HepG2 (cell line): ENCODE data around the gene IRF4. TPM values are rescaled to one million over a fixed set of nuclear protein-coding genes. Genes with fewer than 3 reads are reported as not detected.

ENCODE experiments used
- ARNTL ChIP-seq: sonication (generic); formaldehyde crosslinking; IDR thresholded peaks from 2 replicates; pipeline ENCODE4 v1.4.0; 2020; ENCODE audit warnings: mild to moderate bottlenecking, missing genetic modification reagents
- CEBPG ChIP-seq: IDR thresholded peaks from 2 replicates; pipeline ENCODE4 v1.6.1; 2016
- DMAP1 ChIP-seq: IDR thresholded peaks from 2 replicates; pipeline ENCODE4 v1.6.1; 2016
- GLI4 ChIP-seq: sonication (generic); formaldehyde crosslinking; IDR thresholded peaks from 2 replicates; pipeline ENCODE4 v1.5.1; 2020; ENCODE audit warnings: missing genetic modification reagents, mild to moderate bottlenecking, moderate library complexity, borderline replicate concordance
- IKZF4 ChIP-seq: sonication (generic); formaldehyde crosslinking; IDR thresholded peaks from 2 replicates; pipeline ENCODE4 v1.5.1; 2020; ENCODE audit warnings: borderline replicate concordance, mild to moderate bottlenecking, low read depth, missing genetic modification reagents; ENCODE audit errors: not compliant biosample characterization
- NFRKB ChIP-seq: fragments of 450-650 bp; IDR thresholded peaks from 2 replicates; pipeline ENCODE4 v1.6.1; 2017
- NR2F2 ChIP-seq: IDR thresholded peaks from 2 replicates; pipeline ENCODE4 v1.6.1; 2012; ENCODE audit warnings: low read depth, inconsistent platforms, borderline replicate concordance
- PAWR ChIP-seq: sonication (generic); formaldehyde crosslinking; IDR thresholded peaks from 2 replicates; pipeline ENCODE4 v1.4.0; 2020; ENCODE audit warnings: missing genetic modification reagents, mild to moderate bottlenecking, borderline replicate concordance
- PBX2 ChIP-seq: IDR thresholded peaks from 2 replicates; pipeline ENCODE4 v1.6.1; 2016; ENCODE audit warnings: control low read depth
- REL ChIP-seq: sonication (generic); formaldehyde crosslinking; conservative IDR thresholded peaks from 2 replicates; pipeline ENCODE4 v1.8.0; 2022; ENCODE audit warnings: mild to moderate bottlenecking, missing genetic modification reagents, moderate library complexity
- RERE ChIP-seq: IDR thresholded peaks from 2 replicates; pipeline ENCODE4 v1.6.1; 2016; ENCODE audit warnings: low read depth, missing genetic modification reagents, missing compliant biosample characterization
- SNAPC5 ChIP-seq: sonication (generic); formaldehyde crosslinking; IDR thresholded peaks from 2 replicates; pipeline ENCODE4 v1.8.1; 2023; ENCODE audit warnings: mild to moderate bottlenecking, missing genetic modification reagents, borderline replicate concordance
- ZNF292 ChIP-seq: sonication (generic); formaldehyde crosslinking; IDR thresholded peaks from 2 replicates; pipeline ENCODE4 v1.8.1; 2022; ENCODE audit warnings: mild to moderate bottlenecking, low read depth, missing genetic modification reagents, borderline replicate concordance
- ZNF317 ChIP-seq: sonication (generic); formaldehyde crosslinking; IDR thresholded peaks from 2 replicates; pipeline ENCODE4 v1.5.0; 2020; ENCODE audit warnings: mild to moderate bottlenecking, missing genetic modification reagents
- ZNF383 ChIP-seq: sonication (generic); formaldehyde crosslinking; IDR thresholded peaks from 2 replicates; pipeline ENCODE4 v1.4.0; 2020; ENCODE audit warnings: missing genetic modification reagents, mild to moderate bottlenecking, borderline replicate concordance
- ZNF496 ChIP-seq: sonication (generic); formaldehyde crosslinking; IDR thresholded peaks from 2 replicates; pipeline ENCODE4 v1.8.1; 2023; ENCODE audit warnings: mild to moderate bottlenecking, moderate library complexity, missing genetic modification reagents; ENCODE audit not compliant: insufficient replicate concordance
- ZNF512 ChIP-seq: sonication (generic); formaldehyde crosslinking; IDR thresholded peaks from 2 replicates; pipeline ENCODE4 v1.4.0; 2020; ENCODE audit warnings: mild to moderate bottlenecking, missing genetic modification reagents
- ZSCAN22 ChIP-seq: sonication (generic); formaldehyde crosslinking; IDR thresholded peaks from 2 replicates; pipeline ENCODE4 v1.4.0; 2020; ENCODE audit warnings: mild to moderate bottlenecking, missing genetic modification reagents
- ZXDC ChIP-seq: sonication (generic); formaldehyde crosslinking; IDR thresholded peaks from 2 replicates; pipeline ENCODE4 v1.5.0; 2020; ENCODE audit warnings: mild to moderate bottlenecking, missing genetic modification reagents
- polyA plus RNA-seq, 8 experiments: library from polyadenylated mRNA; depleted of rRNA in 3 of 8; stranded (reverse) in 7 of 8; unstranded in 1 of 8; fragments of >200 nt; fragmentation: Illumina TruSeq in 4 of 8; extraction: Trizol in 4 of 8; gene quantifications; 2 replicates each; pipeline versions ENCODE4 v1.2.1 to v1.2.3, GENCODE V29; 2011 to 2016; ENCODE audit warnings: low read depth in 4 of 8, missing spikeins in 1 of 8, mixed read lengths in 1 of 8; ENCODE audit not compliant: insufficient read depth in 1 of 8
- total RNA-seq, 5 experiments: library from RNA; depleted of rRNA; stranded (reverse); fragments of >200 nt; fragmentation: Illumina TruSeq; extraction: Trizol; gene quantifications; 2 replicates each; pipeline ENCODE4 v1.2.3, GENCODE V29; 2016; ENCODE audit warnings: low read depth in 1 of 5

The IRF4 gene
- total and polyA plus RNA-seq, 2 of the 13 experiments (the other 11 are each of a cell fraction or from before 2014, with no cell fraction given), result 0.07 to 0.09 TPM

GRCh38 chr6:422433-423054 is 31.0 kb downstream of the IRF4 start (continued):
- TF ChIP-seq PBX2 (CRISPR knock-in tag) (no peak), ZNF292 (no peak), ZSCAN22 (CRISPR knock-in tag) (no peak), RERE (CRISPR knock-in tag) (0 out of 2 replicates have a peak, but pooled peaks have one; percentile 38), IKZF4 (no peak), NFRKB (no peak), CEBPG (CRISPR knock-in tag) (peak; percentile 63), DMAP1 (CRISPR knock-in tag) (no peak), ZNF512 (no peak), NR2F2 (0 out of 2 replicates have a peak, but pooled peaks have one; percentile 21), ZNF317 (no peak), SNAPC5 (no peak), GLI4 (CRISPR knock-in tag) (no peak), ZNF496 (CRISPR knock-in tag) (no peak), ARNTL (CRISPR knock-in tag) (no peak), REL (CRISPR knock-in tag) (no peak), PAWR (CRISPR knock-in tag) (no peak), ZXDC (CRISPR knock-in tag) (no peak), ZNF383 (CRISPR knock-in tag) (no peak)
